Amniotic stem cell (primary cell): ENCODE data around the gene SEH1L.
"Not testable (repeated sequence)": the region's sequence is repeated elsewhere in the genome, so short reads cannot be mapped to it uniquely, and the experiment has no call there.

ENCODE experiments used
- DNase-seq: peaks from one replicate; lab custom pipeline; 2025; lab: John Stamatoyannopoulos, UW

Gene SEH1L

GRCh38 chr18:12943215-12943614 is 4.6 kb upstream of the SEH1L start:
- no peak for DNase-seq

GRCh38 chr18:12944709-12945108 is 3.1 kb upstream of the SEH1L start:
- no peak for DNase-seq

DNA sequence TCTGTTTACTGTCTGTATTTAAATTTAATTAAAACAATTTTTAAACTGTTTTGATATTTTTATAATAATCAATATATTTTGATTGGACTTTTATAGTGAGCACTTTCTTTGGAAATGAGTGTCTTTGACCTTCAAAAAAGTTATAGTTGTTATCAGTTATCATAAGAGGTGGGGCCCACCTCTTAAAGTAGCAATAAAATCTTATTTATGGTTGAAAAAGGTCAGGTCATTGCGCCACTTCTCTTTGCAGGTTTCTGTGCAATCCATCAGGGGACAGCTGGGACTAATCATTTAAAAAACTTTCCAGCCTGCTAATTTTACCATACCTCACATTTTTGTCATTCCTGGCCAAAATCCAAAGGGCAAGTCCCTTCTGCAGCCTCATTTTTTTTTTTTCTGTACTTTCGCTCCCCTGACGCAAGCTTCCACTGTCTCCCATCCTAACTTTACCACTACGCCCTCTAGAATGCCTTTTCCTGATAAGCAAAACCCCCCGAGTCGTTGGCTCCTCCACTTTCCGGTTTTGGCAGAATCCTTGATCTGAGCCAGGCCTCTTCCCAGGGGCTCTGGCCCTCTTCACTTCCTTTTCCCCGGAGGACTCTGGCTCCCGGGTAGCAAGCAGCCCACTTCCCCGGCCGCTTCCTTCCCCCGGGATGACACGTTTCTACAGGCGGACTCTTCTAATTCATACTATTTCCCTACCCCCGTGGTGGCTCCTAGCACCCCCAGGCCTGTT is 1.1 kb upstream of the SEH1L start:
- DNase-seq, result peak; percentile 55

GRCh38 chr18:12948050-12948804 is 416 bp downstream of the SEH1L start:
- peak; percentile 78 for DNase-seq

GRCh38 chr18:12958478-12958877 is 10.7 kb downstream of the SEH1L start:
- DNase-seq, result no peak

GRCh38 chr18:12960395-12960794 is 12.6 kb downstream of the SEH1L start:
- no peak for DNase-seq

DNA sequence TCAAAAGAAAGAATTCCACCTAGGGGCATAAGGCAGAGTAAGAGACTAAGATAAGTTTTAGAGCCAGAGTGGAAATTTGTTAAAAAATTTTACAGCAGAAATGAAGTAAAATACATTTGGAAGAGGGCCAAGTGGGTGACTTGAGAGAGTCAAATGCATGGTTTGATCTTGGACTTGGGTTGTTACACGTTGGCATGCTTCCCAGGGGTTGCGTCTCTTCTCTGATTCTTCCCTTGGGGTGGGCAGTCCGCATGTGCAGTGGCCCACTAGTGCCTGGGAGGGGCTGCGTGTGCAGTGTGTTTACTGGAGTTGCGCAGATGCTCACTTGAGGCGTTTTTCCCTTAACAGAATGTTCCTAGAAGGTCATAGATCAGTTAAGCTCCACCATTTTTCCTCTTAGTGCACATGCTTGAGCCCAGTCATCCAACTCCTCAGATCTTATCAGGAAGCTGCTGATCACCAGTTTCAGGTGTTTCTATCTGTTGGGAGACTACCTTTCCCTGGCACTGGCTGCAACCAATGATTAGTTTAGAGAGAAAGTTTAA is 13.1 kb downstream of the SEH1L start:
- no peak for DNase-seq

- DNase-seq, result no peak
Measured at GRCh38 chr18:12963069-12963468, 15.3 kb downstream of the SEH1L start.

DNA sequence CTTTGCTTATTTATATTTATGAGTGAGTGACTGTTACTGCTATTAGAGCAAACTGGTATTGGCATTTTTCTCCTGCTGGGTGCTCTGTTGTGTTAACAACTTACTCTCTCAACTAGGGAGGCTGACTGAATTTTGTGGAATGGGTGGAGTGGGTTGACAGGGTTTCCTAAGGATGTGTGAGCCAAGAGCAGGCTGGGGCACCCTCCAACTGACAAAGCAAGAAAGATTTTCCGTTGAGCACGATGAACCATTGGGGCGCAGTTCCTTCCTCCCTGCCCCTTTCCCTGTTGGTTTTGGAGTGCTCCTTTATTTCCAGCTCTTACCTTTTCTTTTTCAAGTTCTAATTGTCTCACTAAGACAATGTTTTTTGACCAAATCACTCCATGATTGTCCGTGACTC is 20.3 kb downstream of the SEH1L start:
- no peak for DNase-seq

GRCh38 chr18:12968619-12969018 is 20.8 kb downstream of the SEH1L start:
- no peak for DNase-seq

DNA sequence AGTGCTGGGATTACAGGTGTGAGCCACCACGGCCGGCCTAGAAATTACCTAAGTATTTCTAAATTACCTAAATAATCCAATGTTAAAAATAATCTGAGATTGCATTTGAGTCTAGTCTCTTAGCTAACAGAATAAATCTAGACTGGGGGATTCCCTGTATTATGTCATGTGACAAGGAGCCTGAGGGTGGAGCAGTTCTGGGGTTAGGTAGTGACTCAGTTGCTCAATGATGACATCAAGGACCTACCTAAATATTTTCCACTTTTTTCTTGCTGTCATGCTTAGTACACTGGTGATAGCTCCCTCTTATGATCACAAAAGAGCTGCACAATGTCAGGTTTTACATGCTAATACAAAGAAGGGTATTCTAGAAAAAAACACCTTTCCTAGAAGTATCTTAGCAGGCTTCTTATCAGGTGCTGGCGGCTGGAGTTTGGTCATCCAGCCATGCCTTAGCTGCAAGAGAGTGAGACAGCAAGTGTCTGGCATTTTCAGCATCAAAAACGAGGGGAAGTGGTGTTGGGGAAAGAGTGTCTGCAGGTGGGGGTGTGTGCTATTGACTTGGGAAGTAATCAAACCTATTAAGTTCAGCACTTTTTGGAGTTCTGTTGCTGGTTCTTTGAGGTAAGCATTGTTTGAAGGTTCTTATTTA is 25.9 kb downstream of the SEH1L start:
- no peak for DNase-seq

DNA sequence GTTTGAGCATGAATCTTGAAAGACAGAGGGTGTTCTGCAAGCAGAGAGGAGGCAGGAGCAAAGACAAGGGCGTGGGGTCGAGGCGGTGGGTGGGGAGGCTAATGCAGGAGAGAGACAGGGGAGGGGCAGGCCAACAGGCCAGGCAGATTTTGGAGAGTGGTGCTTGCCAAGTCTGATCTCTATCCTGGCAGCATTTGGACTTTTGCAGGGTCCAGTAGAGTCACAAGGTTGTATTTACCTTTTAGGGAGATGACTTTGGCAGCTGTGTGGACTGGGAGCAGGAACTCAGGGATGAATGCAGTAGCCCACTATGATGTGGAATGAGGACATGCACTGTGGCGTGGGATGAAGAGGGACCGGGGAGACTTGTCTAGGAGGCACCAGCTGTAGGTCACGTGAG is 27.7 kb downstream of the SEH1L start:
- no peak for DNase-seq

DNA sequence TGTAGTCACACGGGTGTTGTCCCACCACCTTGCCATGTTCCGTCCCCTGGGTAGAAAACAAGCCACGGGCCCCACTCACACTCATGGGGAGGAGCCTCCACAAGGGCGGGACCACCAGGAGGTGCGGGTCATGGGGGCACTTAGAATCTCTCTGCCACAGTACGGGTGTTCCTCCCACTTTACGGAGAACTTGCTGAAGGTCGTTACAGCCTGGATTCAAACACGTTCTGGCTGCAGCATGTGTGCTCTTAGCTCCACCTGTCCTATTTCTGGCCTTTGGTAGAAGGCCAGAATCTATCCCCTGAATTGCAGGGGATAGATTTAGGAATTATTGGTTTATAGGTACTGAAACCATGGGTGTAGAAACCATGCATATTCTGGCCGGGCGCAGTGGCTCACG is 28.5 kb downstream of the SEH1L start:
- DNase-seq, result no peak

DNA sequence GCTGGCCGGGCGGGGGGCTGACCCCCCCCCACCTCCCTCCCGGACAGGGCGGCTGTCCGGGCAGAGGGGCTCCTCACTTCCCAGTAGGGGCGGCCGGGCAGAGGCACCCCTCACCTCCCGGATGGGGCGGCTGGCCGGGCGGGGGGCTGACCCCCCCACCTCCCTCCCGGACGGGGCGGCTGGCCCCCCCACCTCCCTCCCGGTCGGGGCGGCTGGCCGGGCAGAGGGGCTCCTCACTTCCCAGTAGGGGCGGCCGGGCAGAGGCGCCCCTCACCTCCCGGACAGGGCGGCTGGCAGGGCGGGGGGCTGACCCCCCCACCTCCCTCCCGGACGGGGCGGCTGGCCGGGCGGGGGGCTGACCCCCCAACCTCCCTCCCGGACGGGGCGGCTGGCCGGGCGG is 32.3 kb downstream of the SEH1L start:
- DNase-seq, result not testable (repeated sequence)

- DNase-seq, result no peak
Measured at GRCh38 chr18:12989397-12990122, 41.7 kb downstream of the SEH1L start.

DNA sequence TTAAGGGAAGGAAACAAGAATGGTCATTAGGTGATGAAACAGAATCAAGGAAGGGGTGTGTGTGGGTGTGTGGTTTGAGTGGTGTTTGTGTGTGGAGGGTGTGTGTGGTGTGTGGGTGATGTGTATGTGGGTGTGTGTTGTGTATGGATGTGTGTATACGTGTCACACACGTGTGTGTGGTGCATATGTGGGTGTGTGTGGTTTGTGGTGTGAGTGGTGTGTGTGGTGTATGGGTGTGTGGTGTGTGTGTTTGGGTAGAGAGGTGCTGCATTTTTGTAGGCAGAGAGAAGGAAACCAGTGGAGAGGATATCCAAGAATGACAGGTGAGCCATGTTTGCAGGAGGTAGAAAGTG is 42.3 kb downstream of the SEH1L start:
- DNase-seq, result no peak

DNA sequence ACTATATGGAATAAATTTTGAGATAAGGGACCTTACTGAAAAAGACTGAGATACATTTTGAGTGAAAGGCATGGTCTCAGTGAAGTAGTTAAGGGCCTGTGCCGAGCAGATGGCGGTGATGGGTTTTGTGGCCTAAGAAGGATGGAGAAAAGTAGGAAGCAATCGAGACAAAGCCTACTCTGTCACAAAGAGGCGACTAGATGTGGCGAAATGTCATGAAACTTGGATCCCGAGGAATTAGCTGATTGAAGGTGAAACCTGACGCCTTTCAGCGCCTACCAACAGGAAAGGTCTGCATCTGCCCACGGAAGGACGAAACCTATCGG is 42.8 kb downstream of the SEH1L start:
- no peak for DNase-seq

DNA sequence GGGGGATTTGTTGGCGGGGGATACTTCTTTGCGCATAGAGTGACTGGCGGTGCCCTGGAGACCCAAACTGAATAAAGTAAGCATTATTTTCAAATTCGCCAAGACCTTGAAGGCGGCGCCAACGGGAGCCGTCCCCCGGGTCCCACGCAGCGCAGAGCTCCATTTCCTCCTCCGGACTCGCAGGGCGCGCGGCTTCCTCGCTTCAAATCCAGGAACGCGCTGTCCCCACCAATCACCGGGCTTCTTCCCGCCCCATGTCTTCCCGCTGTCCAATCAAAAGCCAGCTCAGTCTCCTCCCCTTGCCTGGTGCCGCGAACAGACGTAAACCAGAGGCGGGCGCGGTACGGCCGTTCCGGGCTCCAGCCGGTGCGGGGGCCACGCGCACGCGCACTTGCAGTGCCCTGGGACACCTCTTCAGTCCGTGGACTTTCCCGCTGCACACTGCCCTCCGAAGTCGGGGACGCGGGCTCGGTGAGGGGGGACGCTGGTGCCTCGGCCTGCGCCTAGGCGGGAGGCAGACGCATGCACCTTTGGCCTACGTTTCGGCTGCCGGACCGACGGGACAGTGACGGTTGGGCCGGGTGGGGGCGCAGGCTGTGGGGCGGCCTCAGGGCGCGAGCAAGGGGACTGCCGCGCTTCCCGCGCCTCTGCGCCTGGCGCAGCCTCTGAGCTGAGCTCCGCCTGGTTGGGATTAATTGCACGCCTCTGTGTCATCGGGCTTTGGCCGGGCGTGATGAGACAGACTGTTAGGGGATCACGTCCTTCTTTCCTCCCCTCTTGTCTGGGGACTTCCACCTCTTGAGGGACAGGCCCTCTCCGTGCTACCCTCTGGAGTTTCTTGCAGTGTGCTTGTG is 43.4 kb downstream of the SEH1L start, which contains the start of gene CEP192:
TSS of gene CEP192 (plus strand) at position 396 of the 854 bp plus-strand sequence. CDS start 8,063 bp downstream, outside the sequence.
- DNase-seq, result peak; percentile 98

GRCh38 chr18:12991821-12992179 is 44.0 kb downstream of the SEH1L start:
- DNase-seq, result no peak

- no peak for DNase-seq
Measured at GRCh38 chr18:12993439-12993838, 45.6 kb downstream of the SEH1L start.

GRCh38 chr18:12995424-12995823 is 47.6 kb downstream of the SEH1L start:
- no peak for DNase-seq
